HFF-Myc (cell line): Measurements from ENCODE around the gene GPR45.

Experiments used
- DNase-seq: peaks from one replicate; pipeline ENCODE4 v3.0.0-alpha.2; 2011; ENCODE audit warnings: low read depth; ENCODE audit errors: extremely low read depth
- H3K4me3 ChIP-seq: replicated peaks from 2 replicates; pipeline ENCODE4 v1.5.1; 2011; ENCODE audit warnings: low read depth, mild to moderate bottlenecking, control low read depth, low read length
- TF ChIP-seq, protein P1 (sequence below): IDR thresholded peaks from 2 replicates; pipeline ENCODE4 v1.5.1; 2012; ENCODE audit warnings: mild to moderate bottlenecking, low read depth, low read length, control low read depth; ENCODE audit errors: missing control alignments

Gene GPR45

DNA sequence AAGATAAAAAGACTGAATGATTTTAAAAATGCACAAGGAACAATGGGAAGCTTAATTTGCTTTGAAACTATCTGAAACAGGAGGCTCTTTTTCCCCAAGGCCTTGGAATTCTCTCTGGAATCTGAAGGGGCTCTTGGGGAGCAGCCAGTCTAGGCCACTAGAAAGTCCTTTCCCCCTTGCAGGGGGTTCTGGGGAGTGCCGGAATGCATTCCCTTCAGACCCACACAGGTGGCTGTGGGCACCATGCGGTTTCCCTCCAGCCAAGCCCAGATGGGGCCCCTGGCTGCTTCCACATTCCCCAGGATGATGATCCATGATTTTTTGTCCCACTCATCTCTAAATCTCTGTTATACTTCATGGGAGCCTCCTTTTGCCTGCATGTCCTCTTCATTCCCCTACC, 10.7 kb downstream of the GPR45 start:
- DNase-seq = no peak
- TF ChIP-seq, protein P1, sequence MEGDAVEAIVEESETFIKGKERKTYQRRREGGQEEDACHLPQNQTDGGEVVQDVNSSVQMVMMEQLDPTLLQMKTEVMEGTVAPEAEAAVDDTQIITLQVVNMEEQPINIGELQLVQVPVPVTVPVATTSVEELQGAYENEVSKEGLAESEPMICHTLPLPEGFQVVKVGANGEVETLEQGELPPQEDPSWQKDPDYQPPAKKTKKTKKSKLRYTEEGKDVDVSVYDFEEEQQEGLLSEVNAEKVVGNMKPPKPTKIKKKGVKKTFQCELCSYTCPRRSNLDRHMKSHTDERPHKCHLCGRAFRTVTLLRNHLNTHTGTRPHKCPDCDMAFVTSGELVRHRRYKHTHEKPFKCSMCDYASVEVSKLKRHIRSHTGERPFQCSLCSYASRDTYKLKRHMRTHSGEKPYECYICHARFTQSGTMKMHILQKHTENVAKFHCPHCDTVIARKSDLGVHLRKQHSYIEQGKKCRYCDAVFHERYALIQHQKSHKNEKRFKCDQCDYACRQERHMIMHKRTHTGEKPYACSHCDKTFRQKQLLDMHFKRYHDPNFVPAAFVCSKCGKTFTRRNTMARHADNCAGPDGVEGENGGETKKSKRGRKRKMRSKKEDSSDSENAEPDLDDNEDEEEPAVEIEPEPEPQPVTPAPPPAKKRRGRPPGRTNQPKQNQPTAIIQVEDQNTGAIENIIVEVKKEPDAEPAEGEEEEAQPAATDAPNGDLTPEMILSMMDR = no peak
- H3K4me3 ChIP-seq = no peak overlapping the region

DNA sequence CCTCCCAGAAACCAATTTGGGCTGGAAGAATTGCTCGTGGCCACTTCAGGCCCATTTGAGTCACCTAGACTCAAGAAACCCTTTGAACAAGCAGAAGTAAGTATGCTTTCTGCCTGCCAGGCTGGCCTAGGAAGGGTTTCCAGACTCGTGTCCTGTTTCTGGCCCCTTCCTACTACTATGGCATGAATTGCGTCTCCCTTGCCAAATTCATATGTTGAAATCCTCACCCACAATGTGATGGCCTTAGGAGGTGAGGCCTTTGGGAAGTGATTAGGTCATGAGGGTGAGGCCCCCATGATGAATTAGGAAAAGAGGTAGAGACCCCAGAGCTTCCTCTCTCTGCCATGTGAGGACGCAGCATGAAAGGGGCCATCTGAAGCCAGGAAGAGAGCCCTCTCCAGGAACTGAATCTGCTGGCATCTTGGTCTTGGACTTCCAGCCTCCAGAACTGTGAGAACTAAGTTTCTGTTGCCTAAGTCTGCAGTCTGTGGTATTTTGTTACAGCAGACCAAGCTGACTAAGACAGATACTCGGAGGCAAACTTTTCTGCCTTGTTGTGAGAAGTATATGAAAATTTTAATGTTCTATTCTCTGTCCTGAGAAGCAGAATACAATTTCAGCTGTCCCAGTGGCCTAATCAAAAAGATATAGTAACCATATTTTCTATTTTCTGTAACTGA, 13.1 kb downstream of the GPR45 start:
- DNase-seq = no peak
- TF ChIP-seq, protein P1 = no peak
- no peak overlapping the region for H3K4me3 ChIP-seq

DNA sequence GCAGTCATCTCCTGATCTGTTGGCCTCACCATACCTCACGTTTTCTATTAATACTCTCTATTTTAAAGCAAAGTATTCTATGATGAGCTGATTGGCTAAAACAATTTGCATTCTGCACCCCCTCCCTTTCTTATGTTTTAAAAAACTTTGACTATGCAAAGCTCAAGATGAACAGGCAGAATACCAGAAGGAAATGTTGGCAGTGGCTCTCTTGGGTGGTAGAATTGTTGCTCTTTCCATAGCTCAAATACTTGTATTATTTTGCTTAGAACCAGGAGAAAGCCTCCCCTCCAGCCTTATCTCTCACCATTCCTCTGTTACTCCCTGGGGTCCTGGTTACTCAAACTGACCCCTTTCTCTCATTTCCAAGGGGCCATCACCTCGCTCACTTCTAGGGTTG, 14.4 kb downstream of the GPR45 start:
- DNase-seq = no peak
- TF ChIP-seq, protein P1 = no peak
- no peak overlapping the region for H3K4me3 ChIP-seq

DNA sequence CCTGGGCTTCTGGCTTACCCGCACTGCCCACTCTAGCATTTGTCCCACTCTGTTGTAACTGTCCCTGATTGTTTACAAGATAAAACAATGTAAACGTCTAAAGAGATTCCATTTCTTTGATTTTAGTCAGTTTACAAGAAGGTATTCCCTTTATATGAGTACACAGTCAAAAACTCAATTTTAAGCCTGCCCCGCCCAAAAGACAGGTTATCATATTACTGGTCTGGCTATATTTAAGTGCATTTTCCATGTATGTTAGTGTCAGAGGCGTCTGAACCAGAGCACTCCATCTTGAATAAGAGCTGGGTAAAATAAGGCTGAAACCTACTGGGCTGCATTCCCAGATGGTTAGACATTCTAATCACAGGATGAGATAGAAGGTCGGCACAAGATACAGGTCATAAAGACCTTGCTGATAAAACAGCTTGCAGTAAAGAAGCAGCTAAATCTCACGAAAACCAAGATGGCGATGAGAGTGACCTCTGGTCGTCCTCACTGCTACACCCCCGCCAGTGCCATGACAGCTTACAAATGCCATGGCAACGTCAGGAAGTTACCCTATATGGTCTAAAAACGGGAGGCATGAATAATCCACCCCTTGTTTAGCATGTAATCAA, 15.0 kb downstream of the GPR45 start:
- no peak for DNase-seq
- H3K4me3 ChIP-seq = no peak overlapping the region
- TF ChIP-seq, protein P1 = no peak

DNA sequence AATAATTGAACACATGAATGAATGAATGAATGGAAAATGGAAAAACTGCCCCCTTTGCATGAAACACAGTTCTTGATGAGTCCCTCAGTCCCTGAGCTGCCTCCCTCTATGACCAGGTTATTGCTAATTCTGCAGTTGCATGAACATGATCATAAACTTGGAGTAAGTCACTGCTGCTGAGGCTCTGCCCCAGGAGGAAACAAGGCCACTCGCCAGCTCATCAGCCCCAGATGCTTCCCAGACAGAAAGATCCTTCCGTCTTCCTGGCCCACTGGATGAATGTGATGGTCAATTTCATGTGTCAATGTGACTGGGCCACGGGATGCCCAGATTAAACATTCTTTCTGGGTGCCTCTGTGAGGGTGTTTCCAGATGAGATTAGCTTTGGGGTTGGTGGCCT, 16.4 kb downstream of the GPR45 start:
- DNase-seq = no peak
- TF ChIP-seq, protein P1 = no peak
- no peak overlapping the region for H3K4me3 ChIP-seq

DNA sequence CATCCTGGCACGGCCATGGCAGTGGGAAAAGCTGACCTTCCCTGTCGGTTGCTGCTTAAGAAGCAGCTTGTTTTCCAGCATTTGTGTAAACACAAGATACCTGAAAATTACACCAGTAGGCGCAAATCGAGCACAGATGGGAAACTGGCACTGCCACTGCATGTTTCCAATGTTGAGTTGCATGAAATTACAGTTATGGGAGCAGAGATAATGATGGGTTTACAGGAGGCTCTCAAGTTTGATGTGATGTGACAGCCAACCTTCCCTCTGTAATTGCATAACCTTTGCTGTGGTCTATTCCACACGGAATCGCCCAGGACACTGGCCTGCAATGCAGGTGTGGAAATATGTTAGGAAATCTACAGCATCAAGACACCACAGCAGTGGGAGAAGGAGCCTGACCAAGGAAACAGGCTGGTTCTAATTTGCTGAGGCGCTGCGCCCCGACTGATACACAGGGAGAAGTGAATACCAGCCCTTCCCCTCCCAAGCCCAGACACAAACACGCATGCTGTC, 17.4 kb downstream of the GPR45 start:
- TF ChIP-seq, protein P1 = no peak
- no peak for DNase-seq
- H3K4me3 ChIP-seq = no peak overlapping the region
